CD4-positive, alpha-beta memory T cell (primary cell): ENCODE data around the gene DCLK2. TPM values are rescaled to one million over a fixed set of nuclear protein-coding genes. Genes with fewer than 3 reads are reported as not detected.

Source experiments
- CTCF ChIA-PET: fragments of 350-600 bp; sonication (Branson Sonifier 250); formaldehyde crosslinking; loops from one replicate; lab custom pipeline; 2021; ENCODE audit warnings: inconsistent platforms; ENCODE audit not compliant: partially characterized antibody; lab: Charles Lee
- POLR2A ChIA-PET: fragments of 350-600 bp; sonication (Branson Sonifier 250); formaldehyde crosslinking; loops from one replicate; lab custom pipeline; 2021; ENCODE audit not compliant: partially characterized antibody; lab: Charles Lee
- DNase-seq, 5 donors: peaks; one replicate each; pipeline versions ENCODE4 v3.0.0 to v3.0.0-alpha.2; 2020 to 2022; ENCODE audit warnings: mixed read lengths in 1 of 5
- H3K27ac ChIP-seq: one replicate; pipeline ENCODE4 v1.7.0; 2013; ENCODE audit warnings: low read depth, low read length
- H3K27me3 ChIP-seq: 2 replicates; pipeline ENCODE4 v1.7.0; 2013; ENCODE audit warnings: mild to moderate bottlenecking, low read length, moderate library complexity; ENCODE audit not compliant: insufficient read depth
- H3K36me3 ChIP-seq: 2 replicates; pipeline ENCODE4 v1.7.0; 2013; ENCODE audit warnings: mild to moderate bottlenecking, low read length, moderate library complexity; ENCODE audit not compliant: insufficient read depth
- H3K4me1 ChIP-seq: 2 replicates; pipeline ENCODE4 v1.7.0; 2013; ENCODE audit warnings: mild to moderate bottlenecking, low read length, moderate library complexity; ENCODE audit not compliant: insufficient read depth
- H3K4me3 ChIP-seq, 2 donors: one replicate each; pipeline ENCODE4 v1.7.0; 2013; ENCODE audit warnings: low read length in 2 of 2, mild to moderate bottlenecking in 1 of 2
- H3K9me3 ChIP-seq, 2 donors: one replicate each; pipeline ENCODE4 v1.7.0; 2013; ENCODE audit warnings: low read length in 2 of 2, control low read depth in 1 of 2; ENCODE audit not compliant: control insufficient read depth in 1 of 2
- H3K27ac Mint-ChIP-seq, 7 donors: one replicate each; pipeline ENCODE4 v1.8.0; 2020 to 2021; ENCODE audit warnings: mixed read lengths in 7 of 7, mild to moderate bottlenecking in 6 of 7, inconsistent platforms in 3 of 7, moderate library complexity in 3 of 7
- H3K27me3 Mint-ChIP-seq, 2 donors: one replicate each; pipeline ENCODE4 v1.8.0; 2020 to 2021; ENCODE audit warnings: mixed read lengths in 2 of 2
- H3K36me3 Mint-ChIP-seq, 2 donors: one replicate each; pipeline ENCODE4 v1.8.0; 2020 to 2021; ENCODE audit warnings: mixed read lengths in 2 of 2, inconsistent platforms in 1 of 2, mild to moderate bottlenecking in 1 of 2
- H3K4me1 Mint-ChIP-seq, 4 donors: one replicate each; pipeline ENCODE4 v1.8.0; 2020 to 2021; ENCODE audit warnings: mixed read lengths in 4 of 4, mild to moderate bottlenecking in 1 of 4
- H3K4me3 Mint-ChIP-seq, 8 donors: one replicate each; pipeline ENCODE4 v1.8.0; 2020 to 2021; ENCODE audit warnings: mixed read lengths in 8 of 8, mild to moderate bottlenecking in 7 of 8, moderate library complexity in 6 of 8, inconsistent platforms in 3 of 8
- H3K9me3 Mint-ChIP-seq, 8 donors: one replicate each; pipeline ENCODE4 v1.8.0; 2020 to 2021; ENCODE audit warnings: mixed read lengths in 8 of 8, mild to moderate bottlenecking in 5 of 8, inconsistent platforms in 3 of 8, moderate library complexity in 1 of 8
- intact Hi-C: fragments of 100-400 bp; cut with micrococcal nuclease; formaldehyde crosslinking; loops from one replicate; pipeline ENCODE4 v1.15.1; 2023
- polyA plus RNA-seq, 2 donors: library from polyadenylated mRNA; unstranded; fragments of 300-500 nt; fragmentation: Illumina TruSeq; gene quantifications; one replicate each; pipeline ENCODE4 v1.2.3, GENCODE V29; 2021
- total RNA-seq, 2 experiments: library from RNA; stranded (reverse); gene quantifications; one replicate each; pipeline ENCODE4 v1.2.3, GENCODE V29; 2021

Gene DCLK2
- total RNA-seq, result not detected
- not detected for polyA plus RNA-seq

DNA sequence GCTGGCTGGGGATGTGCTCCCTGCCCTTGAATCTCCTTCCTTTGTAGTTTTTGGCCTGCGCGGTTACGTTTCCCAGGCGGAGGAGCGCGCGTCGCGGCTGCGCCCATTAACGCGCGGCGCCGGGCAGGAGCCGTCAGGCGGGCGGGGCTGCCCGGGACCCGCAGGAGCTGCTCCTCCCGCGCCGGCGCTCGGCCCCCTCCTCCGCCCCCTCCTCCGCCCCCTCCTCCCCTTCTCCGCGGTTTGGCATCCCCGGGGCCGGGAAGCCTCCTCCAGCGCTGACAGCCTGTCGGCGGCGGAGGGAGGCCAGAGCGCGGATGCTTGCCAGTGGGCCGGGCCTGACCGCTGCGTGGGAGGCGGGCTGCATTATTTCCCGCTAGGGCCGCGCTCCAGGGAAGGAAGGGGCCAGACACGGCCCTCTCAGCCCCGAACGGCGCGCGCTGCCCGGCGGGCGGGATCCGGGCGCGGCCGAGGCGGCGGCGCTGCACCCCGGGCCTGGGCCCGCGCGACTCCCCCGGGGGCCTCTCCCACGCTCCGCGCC, at the start of gene DCLK2:
Gene DCLK2, plus strand, starts transcription at position 405 of the 538 bp plus-strand sequence. CDS start 583 bp downstream, outside the sequence.
- no peak within 1 kb of the TSS for H3K27ac Mint-ChIP-seq
- CTCF ChIA-PET, result no interaction called here
- no peak for DNase-seq
- no peaks in the 10 kb centered on the region for H3K4me1 ChIP-seq
- peak within 1 kb of the TSS in 7 of 8 donors; percentile 48 to 78 (median 71) for H3K4me3 Mint-ChIP-seq
- peaks cover 35 to 48% of the 10 kb centered on the region in 2 donors for H3K27me3 Mint-ChIP-seq
- H3K36me3 Mint-ChIP-seq, result no peaks in the 10 kb centered on the region
- no peak within 1 kb of the TSS for H3K27ac ChIP-seq
- POLR2A ChIA-PET, result no interaction called here
- no peaks in the 10 kb centered on the region for H3K9me3 ChIP-seq
- intact Hi-C loops, result no loop called here
- no peaks in the 10 kb centered on the region for H3K36me3 ChIP-seq
- peaks cover 0 to 11% (median 0%) of the 10 kb centered on the region in 8 donors for H3K9me3 Mint-ChIP-seq
- H3K27me3 ChIP-seq, result peaks cover 7% of the 10 kb centered on the region
- peaks cover 0 to 9% (median 3%) of the 10 kb centered on the region in 4 donors for H3K4me1 Mint-ChIP-seq
- peak within 1 kb of the TSS in 1 of 2 donors; percentile 32 for H3K4me3 ChIP-seq

- Mint-ChIP-seq H3K36me3 (no peaks in the 10 kb centered on the region), H3K27me3 (peaks cover 2 to 10% of the 10 kb centered on the region in 2 donors), H3K9me3 (peaks cover 0 to 6% (median 5%) of the 10 kb centered on the region in 8 donors), H3K27ac (no peak overlapping the region), H3K4me3 (no peak overlapping the region), H3K4me1 (no peaks in the 10 kb centered on the region)
- H3K4me3 ChIP-seq, result no peak overlapping the region
- ChIA-PET POLR2A (no interaction called here), CTCF (no interaction called here)
- peaks cover 0 to 2% of the 10 kb centered on the region in 2 donors for H3K9me3 ChIP-seq
- intact Hi-C loops, result no loop called here
- no peaks in the 10 kb centered on the region for H3K4me1 ChIP-seq
- no peaks in the 10 kb centered on the region for H3K36me3 ChIP-seq
- no peaks in the 10 kb centered on the region for H3K27me3 ChIP-seq
- H3K27ac ChIP-seq, result no peak overlapping the region
- DNase-seq, result no peak
Observed at GRCh38 chr4:150032541-150032940, 45.7 kb upstream of the DCLK2 start.

DNA sequence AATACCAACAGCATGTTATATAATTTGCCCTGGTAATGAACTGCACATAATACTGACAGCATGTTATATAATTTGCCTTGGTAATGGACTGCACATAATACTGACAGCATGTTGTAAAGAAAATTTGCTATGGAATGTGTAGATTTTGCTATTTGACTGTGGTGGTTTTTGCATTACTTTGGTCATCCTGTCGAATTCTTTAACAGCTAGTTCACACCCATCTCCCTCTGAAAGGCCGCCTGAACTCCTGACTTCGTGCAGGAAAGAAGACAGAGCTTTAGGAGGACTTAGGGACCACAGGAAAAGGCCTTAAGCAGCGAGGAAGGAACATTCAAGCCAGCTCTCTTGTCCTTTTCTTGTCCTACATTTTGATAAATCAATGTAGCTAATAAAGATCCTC, 45.2 kb upstream of the DCLK2 start:
- Histone ChIP-seq H3K27ac (no peak overlapping the region), H3K4me3 (no peak overlapping the region), H3K27me3 (no peaks in the 10 kb centered on the region), H3K4me1 (no peaks in the 10 kb centered on the region), H3K9me3 (no peaks in the 10 kb centered on the region), H3K36me3 (no peaks in the 10 kb centered on the region)
- H3K27me3 Mint-ChIP-seq, result peaks cover 2 to 10% of the 10 kb centered on the region in 2 donors
- H3K27ac Mint-ChIP-seq, result no peak overlapping the region
- no peak overlapping the region for H3K4me3 Mint-ChIP-seq
- CTCF ChIA-PET, result no interaction called here
- peaks cover 0 to 3% (median 0%) of the 10 kb centered on the region in 8 donors for H3K9me3 Mint-ChIP-seq
- H3K36me3 Mint-ChIP-seq, result no peaks in the 10 kb centered on the region
- POLR2A ChIA-PET, result no interaction called here
- DNase-seq, result no peak
- no peaks in the 10 kb centered on the region for H3K4me1 Mint-ChIP-seq
- intact Hi-C loops, result no loop called here

DNA sequence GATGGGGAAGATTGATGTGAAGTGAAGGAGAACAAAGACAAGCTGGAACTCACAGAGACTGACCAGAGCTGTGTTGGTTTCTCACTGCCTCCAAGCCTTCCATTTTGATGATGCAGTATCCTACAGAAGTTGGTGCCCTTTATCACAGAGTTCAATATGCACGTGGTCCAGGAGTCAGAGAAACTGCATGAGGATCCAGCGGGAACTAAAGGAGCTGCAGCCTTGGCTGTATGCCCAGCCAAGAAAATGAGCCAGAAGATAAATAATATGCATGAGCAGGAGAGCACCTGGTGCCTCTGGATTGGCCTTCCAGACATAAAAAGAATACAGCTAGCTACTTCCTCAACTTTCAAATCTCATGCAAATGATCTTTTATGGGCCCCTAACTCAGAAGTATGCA, 44.3 kb upstream of the DCLK2 start:
- POLR2A ChIA-PET, result no interaction called here
- Histone ChIP-seq H3K4me3 (no peak overlapping the region), H3K4me1 (no peaks in the 10 kb centered on the region), H3K27ac (no peak overlapping the region), H3K27me3 (no peaks in the 10 kb centered on the region), H3K36me3 (no peaks in the 10 kb centered on the region), H3K9me3 (no peaks in the 10 kb centered on the region)
- Mint-ChIP-seq H3K4me1 (no peaks in the 10 kb centered on the region), H3K9me3 (peaks cover 0 to 3% (median 0%) of the 10 kb centered on the region in 8 donors), H3K36me3 (no peaks in the 10 kb centered on the region), H3K27ac (no peak overlapping the region), H3K4me3 (no peak overlapping the region), H3K27me3 (peaks cover 2 to 10% of the 10 kb centered on the region in 2 donors)
- CTCF ChIA-PET, result no interaction called here
- no peak for DNase-seq
- intact Hi-C loops, result no loop called here

GRCh38 chr4:150037251-150037856, 40.9 kb upstream of the DCLK2 start:
- H3K4me3 Mint-ChIP-seq, result no peak overlapping the region
- ChIA-PET CTCF (no interaction called here), POLR2A (no interaction called here)
- DNase-seq, result no peak
- H3K9me3 Mint-ChIP-seq, result peaks cover 0 to 3% (median 0%) of the 10 kb centered on the region in 8 donors
- no peaks in the 10 kb centered on the region for H3K4me1 Mint-ChIP-seq
- intact Hi-C loops, result no loop called here
- Histone ChIP-seq H3K36me3 (no peaks in the 10 kb centered on the region), H3K4me1 (no peaks in the 10 kb centered on the region), H3K4me3 (no peak overlapping the region), H3K27ac (no peak overlapping the region), H3K27me3 (no peaks in the 10 kb centered on the region), H3K9me3 (no peaks in the 10 kb centered on the region)
- H3K27ac Mint-ChIP-seq, result no peak overlapping the region
- H3K36me3 Mint-ChIP-seq, result no peaks in the 10 kb centered on the region
- peaks cover 7 to 8% of the 10 kb centered on the region in 2 donors for H3K27me3 Mint-ChIP-seq

DNA sequence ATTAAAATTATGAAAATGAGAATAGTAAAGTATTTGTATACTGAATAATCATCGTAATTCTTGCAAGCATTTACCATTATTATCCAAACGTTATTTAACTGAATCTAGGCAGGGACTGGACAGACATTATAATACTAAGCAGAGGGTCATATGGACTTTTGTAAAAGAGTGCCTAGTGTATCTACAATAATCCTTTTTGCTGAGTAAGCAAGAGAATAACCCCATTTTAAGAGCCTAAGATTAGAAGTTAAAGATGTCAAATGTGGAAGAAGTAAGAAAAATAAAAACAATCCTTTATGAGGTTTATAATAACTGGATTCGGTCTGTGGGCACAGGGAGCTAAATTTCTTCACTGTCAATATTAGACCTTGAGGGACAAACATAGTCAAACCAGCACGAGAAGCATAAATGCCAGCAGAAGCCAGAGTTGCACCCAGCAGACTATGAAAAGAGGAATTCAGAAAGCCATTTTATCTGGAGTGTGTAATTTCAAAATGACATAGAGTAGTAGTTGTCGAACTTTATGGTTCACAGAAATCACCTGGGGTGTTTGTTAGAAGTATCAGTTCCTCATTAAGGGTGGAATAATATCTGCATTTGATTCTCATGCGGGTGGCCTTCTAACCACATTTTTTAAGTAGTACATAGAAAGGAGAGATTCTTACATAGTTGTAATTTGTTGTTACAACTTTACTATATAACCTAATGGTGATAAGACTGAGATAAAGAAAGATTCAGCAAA, 39.7 kb upstream of the DCLK2 start:
- POLR2A ChIA-PET, result no interaction called here
- H3K4me3 Mint-ChIP-seq, result no peak overlapping the region
- Histone ChIP-seq H3K36me3 (no peaks in the 10 kb centered on the region), H3K9me3 (no peaks in the 10 kb centered on the region), H3K4me1 (no peaks in the 10 kb centered on the region), H3K27me3 (no peaks in the 10 kb centered on the region), H3K4me3 (no peak overlapping the region), H3K27ac (no peak overlapping the region)
- intact Hi-C loops, result no loop called here
- peaks cover 0 to 3% (median 0%) of the 10 kb centered on the region in 8 donors for H3K9me3 Mint-ChIP-seq
- H3K27ac Mint-ChIP-seq, result no peak overlapping the region
- H3K4me1 Mint-ChIP-seq, result no peaks in the 10 kb centered on the region
- CTCF ChIA-PET, result no interaction called here
- no peaks in the 10 kb centered on the region for H3K36me3 Mint-ChIP-seq
- DNase-seq, result no peak
- H3K27me3 Mint-ChIP-seq, result peaks cover 2 to 7% of the 10 kb centered on the region in 2 donors

GRCh38 chr4:150039274-150040127, 38.7 kb upstream of the DCLK2 start:
- peaks cover 0 to 6% of the 10 kb centered on the region in 2 donors for H3K27me3 Mint-ChIP-seq
- H3K4me3 Mint-ChIP-seq, result no peak overlapping the region
- Histone ChIP-seq H3K4me1 (no peaks in the 10 kb centered on the region), H3K27me3 (no peaks in the 10 kb centered on the region), H3K27ac (no peak overlapping the region), H3K4me3 (no peak overlapping the region), H3K36me3 (no peaks in the 10 kb centered on the region), H3K9me3 (no peaks in the 10 kb centered on the region)
- POLR2A ChIA-PET, result no interaction called here
- H3K27ac Mint-ChIP-seq, result no peak overlapping the region
- peaks cover 0 to 3% (median 0%) of the 10 kb centered on the region in 8 donors for H3K9me3 Mint-ChIP-seq
- intact Hi-C loops, result no loop called here
- no peak for DNase-seq
- no peaks in the 10 kb centered on the region for H3K4me1 Mint-ChIP-seq
- CTCF ChIA-PET, result no interaction called here
- no peaks in the 10 kb centered on the region for H3K36me3 Mint-ChIP-seq
